ENCODE measurements around the gene CAMTA2.

The CAMTA2 gene

GRCh38 chr17:4998732-4999429, 11.4 kb upstream of the CAMTA2 start:
- DNase-seq: no peak

DNA sequence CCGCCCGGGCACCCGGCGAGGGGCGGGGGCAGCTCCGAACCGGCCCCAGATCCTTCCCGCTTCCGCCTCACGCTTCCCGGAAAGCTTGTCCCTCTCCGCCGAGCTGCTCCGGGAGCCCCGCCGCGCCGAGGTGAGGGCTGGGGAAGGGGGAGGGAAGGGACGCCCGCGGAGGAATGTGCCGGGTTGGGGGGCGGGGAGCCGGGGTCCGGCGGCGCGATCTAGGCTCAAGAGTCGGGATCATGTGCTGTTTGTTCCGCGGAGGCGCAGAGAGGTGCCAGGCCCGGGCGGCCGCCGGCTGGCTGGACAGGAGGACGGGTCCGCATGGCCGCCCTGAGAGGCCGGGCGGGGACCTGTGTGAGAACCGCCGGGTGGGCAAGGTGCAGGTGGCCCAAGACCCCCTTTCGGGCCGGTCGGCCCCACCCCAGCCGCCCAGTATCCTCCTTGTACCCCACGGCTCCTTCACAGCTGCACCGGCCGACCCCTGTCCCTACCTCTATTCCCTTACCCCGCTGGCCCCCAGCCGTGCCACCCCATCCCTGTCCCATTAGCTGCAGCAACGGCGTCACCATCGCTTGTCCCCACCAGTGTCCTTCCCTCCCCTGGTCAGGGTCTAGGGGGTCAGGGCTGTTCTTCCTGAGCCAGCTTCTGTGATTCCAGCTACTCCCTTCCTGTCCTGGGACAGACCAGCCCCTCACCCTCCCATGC, 10.7 kb upstream of the CAMTA2 start:
- peak; percentile 26 for DNase-seq

DNA sequence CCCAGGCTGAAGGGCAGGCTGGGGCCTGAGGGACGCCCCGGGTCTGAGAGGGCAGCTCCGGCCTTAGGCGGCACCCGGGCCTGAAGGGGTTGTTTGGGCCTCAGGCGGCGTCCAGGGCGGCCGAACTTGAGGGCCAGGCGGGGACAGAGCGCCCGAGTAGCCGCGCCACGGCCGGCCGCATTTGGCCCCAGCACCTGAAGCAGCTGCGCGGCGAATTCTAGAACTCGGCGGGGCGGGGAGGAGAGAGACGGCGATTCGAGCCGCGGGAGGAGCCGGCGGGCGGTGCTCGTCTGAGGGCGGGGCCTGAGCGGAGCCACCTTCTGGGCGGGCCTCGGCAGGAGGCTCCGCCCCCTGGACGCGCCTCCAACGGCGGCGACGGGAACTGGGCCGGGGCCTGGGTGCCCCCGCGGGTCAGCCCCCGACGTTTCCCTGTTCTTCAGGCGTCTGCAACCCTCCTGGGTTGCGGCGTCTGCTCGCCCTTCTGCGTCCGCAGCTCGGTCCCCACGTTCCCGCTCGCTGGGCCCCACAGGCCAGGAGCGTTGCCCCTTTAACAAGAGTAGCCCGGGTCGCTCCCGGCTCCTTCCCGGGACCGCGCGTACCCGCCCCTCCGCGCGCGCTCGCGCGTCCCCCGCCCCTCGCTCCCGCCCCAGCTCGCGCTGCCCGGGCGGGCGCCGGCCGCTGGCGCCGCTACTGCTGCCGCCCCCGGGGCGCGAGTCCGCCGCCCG, 10.0 kb upstream of the CAMTA2 start, which contains the start of the genes INCA1 and KIF1C:
Gene INCA1, minus strand, starts transcription at position 221 of the 725 bp plus-strand sequence. CDS start 3,085 bp downstream, outside the sequence.
Gene KIF1C, plus strand, starts transcription at position 649 of the 725 bp plus-strand sequence. CDS start 2,297 bp downstream, outside the sequence.
- DNase-seq: peak; percentile 92

GRCh38 chr17:4994081-4994595, 6.7 kb upstream of the CAMTA2 start:
- DNase-seq: no peak

DNA sequence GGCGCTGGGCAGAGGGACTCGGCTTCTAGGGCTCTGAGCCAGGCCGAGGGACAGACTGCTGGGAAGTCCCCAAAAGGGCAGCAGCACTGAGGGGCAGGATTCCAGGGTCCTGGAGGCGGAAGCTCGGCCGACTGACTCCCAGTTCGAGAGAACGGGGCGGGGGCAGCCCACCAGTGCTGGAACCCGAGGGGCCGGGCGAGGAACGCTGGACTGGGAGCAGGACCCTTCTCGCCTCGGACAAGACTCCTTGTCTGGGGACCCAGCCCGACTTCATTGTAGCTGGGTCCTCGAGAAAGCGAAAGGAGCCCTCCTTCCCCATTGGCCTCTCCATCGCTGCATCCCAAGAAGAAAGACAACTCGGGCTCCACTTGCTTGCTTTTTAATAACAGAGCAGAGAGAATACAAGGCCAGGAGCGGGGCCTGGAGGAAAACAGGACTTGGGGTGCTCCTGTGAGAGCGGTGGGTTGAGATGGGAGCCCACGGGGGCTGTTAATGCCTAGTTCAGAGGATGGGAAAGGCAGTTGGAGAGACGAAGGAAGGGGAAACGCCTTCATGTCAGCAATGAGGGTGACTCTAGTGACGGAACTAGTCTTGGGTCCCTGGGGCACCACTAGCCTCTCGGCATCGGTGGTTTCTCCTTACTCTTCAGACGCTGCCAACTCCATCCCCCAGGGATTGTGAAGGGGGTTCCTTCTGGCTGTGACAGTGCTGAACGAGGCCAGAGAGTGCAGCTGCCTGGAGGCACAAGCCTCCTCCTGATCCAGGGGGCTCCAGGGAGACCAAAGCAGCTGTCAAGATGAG, 492 bp upstream of the CAMTA2 start:
- DNase-seq: no peak

- DNase-seq: no peak
These were observed 1.1 kb downstream of the CAMTA2 start for GRCh38 chr17:4986403-4986802.

DNA sequence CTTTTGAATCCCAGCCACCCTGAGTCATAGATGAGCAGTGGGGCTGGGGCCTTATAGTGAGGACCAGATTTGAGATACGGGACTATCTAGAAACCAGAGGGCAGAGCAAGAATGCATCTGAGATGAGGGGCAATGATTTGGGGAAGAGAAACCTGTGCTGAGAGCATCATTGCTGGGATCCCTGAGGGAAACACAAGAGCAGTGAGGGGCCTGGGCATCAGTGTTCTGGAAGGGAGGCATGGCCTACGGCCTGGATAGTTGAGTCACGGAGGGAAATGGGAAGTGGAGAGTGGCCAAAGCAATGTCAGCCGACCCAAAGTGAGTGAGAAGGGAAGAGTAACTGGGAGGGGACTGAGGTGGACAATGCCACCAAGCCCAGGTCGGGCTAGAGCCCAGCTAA, 5.2 kb downstream of the CAMTA2 start:
- DNase-seq: no peak

GRCh38 chr17:4980644-4981216, 6.7 kb downstream of the CAMTA2 start:
- DNase-seq: peak; percentile 52

GRCh38 chr17:4978726-4979125, 8.7 kb downstream of the CAMTA2 start:
- DNase-seq: no peak

DNA sequence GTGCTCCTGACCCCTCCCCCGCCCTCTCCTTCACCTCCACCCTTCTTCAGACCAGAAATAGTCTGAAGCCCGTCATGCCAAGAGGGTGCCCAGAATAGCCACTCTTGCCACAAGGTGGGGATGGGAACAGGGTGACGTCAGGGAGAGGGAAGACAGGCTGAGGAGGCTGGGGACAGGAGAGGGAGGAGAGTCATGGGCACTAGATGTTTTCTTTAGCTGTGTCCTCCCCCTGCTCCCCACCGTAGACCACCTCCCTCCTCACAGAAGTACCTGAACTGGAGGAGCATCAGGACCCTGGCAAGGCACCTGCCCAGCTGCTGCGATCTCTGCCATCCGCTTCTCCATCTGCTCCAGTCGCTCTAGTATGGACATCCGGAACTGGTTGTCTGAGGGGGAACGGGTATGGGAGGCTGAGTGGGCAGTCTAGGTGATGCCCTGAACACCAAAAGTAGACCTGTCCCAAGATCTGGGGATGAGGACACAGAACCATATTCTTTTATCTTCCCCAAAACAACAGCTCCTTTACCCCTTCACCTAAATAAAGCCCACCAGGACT, 13.3 kb downstream of the CAMTA2 start:
- DNase-seq: no peak

- no peak for DNase-seq
These were observed 14.0 kb downstream of the CAMTA2 start for GRCh38 chr17:4973256-4974114.

DNA sequence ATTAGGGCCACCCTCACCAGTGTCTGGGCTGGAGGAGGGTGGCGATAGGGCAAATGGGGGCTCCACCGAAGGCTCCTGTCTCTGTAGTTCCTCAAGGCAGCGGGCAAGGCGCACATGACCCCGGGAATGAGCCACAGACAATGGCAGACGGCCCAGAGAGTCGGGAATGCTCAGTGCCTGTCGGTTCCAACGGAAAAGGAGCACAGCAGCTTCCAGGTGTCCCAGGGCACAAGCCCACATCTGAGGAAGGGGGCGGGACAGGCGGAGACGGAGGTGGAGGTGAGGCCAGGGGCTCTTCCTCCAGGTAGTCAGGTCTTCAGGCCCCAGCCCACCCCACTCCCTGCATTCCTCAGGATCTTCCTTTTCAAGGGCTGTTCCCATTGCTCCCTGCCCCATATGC, 14.7 kb downstream of the CAMTA2 start:
- no peak for DNase-seq

DNA sequence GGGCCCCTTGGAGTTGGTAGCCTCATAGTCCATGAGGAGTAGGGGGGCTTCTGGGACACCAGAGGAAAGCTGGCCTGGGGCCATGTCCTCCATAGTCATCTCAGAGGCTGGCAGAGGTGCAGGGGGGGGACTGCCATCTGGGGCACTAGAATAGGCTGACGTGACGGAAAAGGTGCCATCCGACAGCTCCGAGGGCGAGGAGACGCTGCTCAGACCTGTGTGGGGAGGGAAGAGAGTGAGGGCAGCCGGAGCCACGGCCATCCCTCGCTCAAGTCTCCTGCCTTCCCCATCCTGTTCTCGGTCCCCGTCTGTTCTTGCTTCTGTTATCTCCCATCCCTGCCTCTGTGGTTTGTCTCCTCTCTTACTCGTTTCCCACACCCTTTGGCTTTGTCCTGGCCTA, 15.2 kb downstream of the CAMTA2 start:
- no peak for DNase-seq

DNA sequence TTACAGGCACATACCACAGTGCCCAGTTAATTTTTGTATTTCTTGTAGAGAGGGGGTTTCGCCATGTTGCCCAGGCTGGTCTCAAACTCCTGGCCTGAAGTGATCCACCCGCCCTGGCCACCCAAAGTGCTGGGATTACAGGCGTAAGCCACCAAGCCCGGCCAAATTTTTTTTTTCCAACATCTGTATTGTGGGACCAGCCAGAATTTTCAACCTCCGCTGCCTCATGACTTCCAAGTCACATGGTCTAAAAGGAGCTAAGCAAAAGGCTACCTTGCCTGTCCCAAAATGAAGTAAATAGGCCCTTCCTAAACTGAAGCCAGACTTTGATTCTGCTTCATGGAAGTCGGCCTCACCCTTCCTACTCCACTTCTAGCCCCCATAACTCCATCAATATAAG, 15.6 kb downstream of the CAMTA2 start:
- DNase-seq: no peak

- no peak for DNase-seq
These were observed 17.2 kb downstream of the CAMTA2 start for GRCh38 chr17:4970273-4970672.

DNA sequence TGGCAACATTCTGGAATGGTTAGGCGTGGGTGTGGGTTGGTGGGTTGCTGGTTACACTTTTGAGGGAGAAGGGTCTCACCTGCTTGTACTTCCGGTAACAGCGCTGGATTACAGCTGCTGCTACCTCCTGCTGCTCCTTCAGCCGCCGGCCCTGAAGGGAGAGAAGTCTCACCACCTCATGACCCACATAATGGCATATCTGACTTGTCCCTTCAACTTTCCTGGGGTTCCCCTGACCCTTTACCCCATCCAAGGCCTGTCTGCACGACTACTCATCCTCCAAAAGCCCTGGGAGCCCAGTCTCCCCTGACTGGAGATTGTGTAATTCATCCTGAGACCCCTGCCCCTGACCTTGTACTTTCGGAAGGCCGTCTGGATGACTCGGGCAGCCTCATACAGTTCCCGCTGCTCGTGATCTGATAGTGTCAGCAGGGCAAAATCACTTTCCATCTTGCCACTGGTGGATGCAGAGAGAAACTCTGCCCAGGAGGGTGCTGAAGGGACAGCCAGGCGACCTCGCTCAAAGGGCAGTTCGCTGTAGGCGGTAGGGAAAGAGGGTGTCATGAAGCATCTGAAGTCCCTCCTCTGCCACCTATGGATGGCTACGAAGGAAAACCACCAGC, 17.8 kb downstream of the CAMTA2 start:
- no peak for DNase-seq

- DNase-seq: no peak
These were observed 18.4 kb downstream of the CAMTA2 start for GRCh38 chr17:4969047-4969550.

DNA sequence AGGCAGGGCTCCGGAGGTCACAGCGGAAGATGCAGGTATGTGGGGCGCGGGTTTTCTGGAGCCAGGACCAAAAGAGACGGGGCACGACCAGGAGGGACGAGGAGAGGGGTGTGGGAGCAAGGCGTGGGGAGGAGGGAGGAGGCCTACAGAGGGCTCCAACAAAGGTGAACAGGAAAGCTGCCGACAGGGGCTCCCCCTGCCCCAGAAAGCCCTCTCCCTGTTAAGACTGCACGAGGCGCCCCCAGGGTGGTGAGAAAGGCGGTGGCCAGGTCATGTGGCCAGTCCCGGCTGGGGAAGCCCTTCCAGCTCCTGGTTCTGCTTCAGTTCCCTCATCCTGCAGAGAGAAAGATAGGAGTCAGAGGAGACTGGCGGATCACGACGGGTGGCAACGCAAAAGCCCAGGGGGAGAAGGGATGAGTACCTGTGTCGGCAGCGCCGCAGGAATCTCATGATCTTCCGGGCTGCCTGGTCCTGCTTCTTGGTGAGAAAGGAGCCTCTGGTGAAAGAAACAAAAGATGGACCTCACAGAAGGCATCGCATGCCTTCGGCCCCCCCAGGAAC, 18.9 kb downstream of the CAMTA2 start:
- no peak for DNase-seq

DNA sequence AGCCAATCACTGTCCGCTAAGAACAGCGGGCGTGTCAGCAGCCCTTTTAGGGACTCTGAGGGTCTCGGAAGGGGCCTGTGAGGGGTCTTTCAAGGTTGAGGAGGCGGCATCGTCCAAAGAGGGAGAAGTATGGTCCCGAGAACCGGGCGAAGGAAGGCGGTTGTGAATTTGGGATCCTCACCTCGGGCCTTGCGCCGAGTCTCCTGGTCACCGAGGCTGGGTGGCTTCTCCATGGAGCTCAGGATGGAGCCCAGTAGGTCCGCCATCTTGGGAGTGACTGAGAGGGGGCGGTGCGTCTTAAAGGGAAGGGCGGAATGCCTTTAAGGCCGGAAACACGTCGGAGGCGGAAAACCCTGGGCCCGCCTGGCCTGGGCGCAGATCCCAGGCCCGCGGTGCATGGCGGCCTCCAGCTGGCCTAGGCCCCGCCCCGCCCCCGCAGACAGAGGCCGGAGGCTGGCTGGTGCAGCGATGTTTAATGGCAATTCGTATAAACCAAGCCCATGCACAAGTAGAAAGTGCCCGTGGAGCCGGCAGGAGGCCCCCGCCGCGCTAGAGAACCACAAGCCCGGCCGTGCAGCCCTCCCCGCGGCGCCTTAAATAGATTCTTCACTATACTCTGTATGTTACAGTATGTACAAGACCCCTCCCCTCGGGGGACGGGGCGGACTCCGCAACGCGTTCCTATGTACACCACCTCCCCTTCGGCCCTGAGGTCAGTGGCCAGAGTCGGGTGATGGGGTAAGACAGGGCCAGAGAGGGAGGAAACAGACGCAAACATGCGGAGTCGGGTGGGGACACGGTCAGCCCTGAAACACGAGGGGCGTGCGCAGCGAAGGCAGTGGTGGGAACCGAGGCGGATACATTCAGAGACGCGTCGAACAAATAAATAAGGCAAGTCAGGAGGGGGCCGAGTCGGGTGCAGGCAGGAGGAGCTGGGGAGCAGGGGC, 19.7 kb downstream of the CAMTA2 start, which contains the start of gene SPAG7:
Gene SPAG7, minus strand, starts transcription at position 279 of the 947 bp plus-strand sequence. Its CDS starts 13 bp downstream, at position 266.
- DNase-seq: peak; percentile 94
